Stimulated activated CD8-positive, alpha-beta memory T cell treated with anti-CD3 and anti-CD28 coated beads, Interleukin-2, amount 100 ng/mL, for 1 hour (primary cell): ENCODE data around the gene SMCR8.
"Not testable (repeated sequence)": the region's sequence is repeated elsewhere in the genome, so short reads cannot be mapped to it uniquely, and the experiment has no call there.

Source experiments
- DNase-seq, 2 donors: peaks; one replicate each; pipeline ENCODE4 v3.0.0-alpha.2; 2020; ENCODE audit warnings: low read depth in 2 of 2

The SMCR8 gene

GRCh38 chr17:18318771-18319450 is 3.8 kb downstream of the SMCR8 start:
- DNase-seq: no peak

- no peak for DNase-seq
Measured at GRCh38 chr17:18319604-18320256, 4.6 kb downstream of the SMCR8 start.

- no peak for DNase-seq
Measured at GRCh38 chr17:18320301-18320700, 5.2 kb downstream of the SMCR8 start.

- DNase-seq: no peak
Measured at GRCh38 chr17:18321309-18321708, 6.2 kb downstream of the SMCR8 start.

- DNase-seq: no peak
Measured at GRCh38 chr17:18322522-18322921, 7.4 kb downstream of the SMCR8 start.

GRCh38 chr17:18323007-18323406 is 7.9 kb downstream of the SMCR8 start:
- DNase-seq: no peak

- no peak for DNase-seq
Measured at GRCh38 chr17:18323507-18324139, 8.5 kb downstream of the SMCR8 start.

- no peak for DNase-seq
Measured at GRCh38 chr17:18324140-18325050, 9.3 kb downstream of the SMCR8 start.

- no peak for DNase-seq
Measured at GRCh38 chr17:18326039-18326438, 10.9 kb downstream of the SMCR8 start.

GRCh38 chr17:18326572-18326971 is 11.5 kb downstream of the SMCR8 start:
- DNase-seq: no peak

- DNase-seq: no peak
Measured at GRCh38 chr17:18327093-18327492, 12.0 kb downstream of the SMCR8 start.

- DNase-seq: no peak
Measured at GRCh38 chr17:18327556-18327955, 12.5 kb downstream of the SMCR8 start.

GRCh38 chr17:18328643-18329204 is 13.6 kb downstream of the SMCR8 start:
- no peak for DNase-seq

- no peak for DNase-seq
Measured at GRCh38 chr17:18331879-18332278, 16.8 kb downstream of the SMCR8 start.

- DNase-seq: no peak
Measured at GRCh38 chr17:18332909-18333489, 17.9 kb downstream of the SMCR8 start.

- DNase-seq: not testable (repeated sequence)
Measured at GRCh38 chr17:18338158-18338557, 23.1 kb downstream of the SMCR8 start.

GRCh38 chr17:18339933-18340332 is 24.8 kb downstream of the SMCR8 start:
- no peak for DNase-seq

- no peak for DNase-seq
Measured at GRCh38 chr17:18344021-18344420, 28.9 kb downstream of the SMCR8 start.

- no peak for DNase-seq
Measured at GRCh38 chr17:18353541-18353940, 38.4 kb downstream of the SMCR8 start.

- DNase-seq: no peak
Measured at GRCh38 chr17:18356624-18357023, 41.5 kb downstream of the SMCR8 start.

- DNase-seq: no peak
Measured at GRCh38 chr17:18360518-18360917, 45.4 kb downstream of the SMCR8 start.
